ENCODE data around the gene PPP3CA. TPM values are rescaled to one million over a fixed set of nuclear protein-coding genes. Genes with fewer than 3 reads are reported as not detected.

Gene PPP3CA
- polyA plus RNA-seq, 1 donor: 23.5 TPM

DNA sequence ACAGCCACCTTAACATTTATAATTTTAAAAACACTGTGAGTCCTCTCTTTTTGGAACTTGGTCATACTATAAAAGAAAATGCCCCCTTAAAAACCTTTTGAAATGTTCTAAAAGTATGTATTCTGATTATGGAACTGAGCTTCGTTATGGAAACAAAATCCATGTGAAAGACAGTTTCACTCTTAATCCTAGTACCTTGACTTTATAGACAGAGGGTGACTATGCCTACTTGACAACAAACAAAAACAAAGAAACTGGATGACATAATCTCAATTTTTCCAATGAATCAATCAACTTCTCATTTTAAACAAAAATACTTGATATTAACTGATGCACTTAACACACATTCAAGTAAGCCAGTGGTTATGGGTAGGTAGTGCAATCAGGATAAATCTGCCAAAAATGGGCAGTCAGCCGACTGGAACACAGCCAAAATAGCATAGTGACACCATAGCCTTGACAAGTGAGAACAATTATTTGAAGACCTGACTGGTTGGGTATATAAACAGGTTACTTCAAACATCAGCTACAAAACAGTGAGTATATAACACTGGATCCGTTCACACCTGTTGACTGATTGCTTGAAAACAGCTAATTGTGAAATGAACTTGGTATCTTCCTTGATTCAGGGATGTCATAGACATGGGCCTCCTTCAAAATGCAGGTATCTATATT is 265.5 kb downstream of the PPP3CA start:
- Histone ChIP-seq H3K27me3 (ENCODE audit: control insufficient read depth, insufficient read depth, low read length) (no peaks in the 10 kb centered on the region), H3K27ac (ENCODE audit: low read length) (no peak overlapping the region), H3K4me1 (ENCODE audit: control insufficient read depth, insufficient read depth, low read length) (no peaks in the 10 kb centered on the region), H3K36me3 (ENCODE audit: control insufficient read depth, insufficient read depth, low read length) (no peaks in the 10 kb centered on the region), H3K9me3 (ENCODE audit: control insufficient read depth, low read depth, low read length) (no peaks in the 10 kb centered on the region), H3K4me3 (ENCODE audit: low read length) (no peak overlapping the region)
- DNase-seq: no peak
- 100% methylated on average over 1 of the region's 3 CpGs for WGBS (ENCODE audit: insufficient coverage, low lambda C conversion rate)

DNA sequence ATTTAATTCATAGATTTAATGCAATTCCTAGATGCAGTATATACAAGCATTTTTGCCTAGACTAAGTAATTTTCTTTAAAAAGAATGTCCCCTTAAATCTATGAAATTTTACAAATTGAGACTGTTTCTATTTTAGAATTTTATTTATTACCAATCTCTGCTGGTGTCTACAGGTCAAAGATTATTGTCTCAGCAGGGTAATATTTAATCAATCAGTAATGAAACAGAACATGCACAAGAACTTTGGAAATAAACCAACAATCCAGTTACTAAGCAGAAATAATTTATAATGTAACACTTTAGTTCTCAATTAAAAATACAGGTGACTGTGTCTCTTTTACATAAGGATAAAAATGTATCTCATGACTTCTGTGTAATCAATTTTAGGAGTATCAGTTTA is 266.2 kb downstream of the PPP3CA start:
- H3K4me3 ChIP-seq (ENCODE audit: low read length): no peak overlapping the region
- DNase-seq: no peak
- no peaks in the 10 kb centered on the region for H3K27me3 ChIP-seq (ENCODE audit: control insufficient read depth, insufficient read depth, low read length)
- no peak overlapping the region for H3K27ac ChIP-seq (ENCODE audit: low read length)
- no peaks in the 10 kb centered on the region for H3K4me1 ChIP-seq (ENCODE audit: control insufficient read depth, insufficient read depth, low read length)
- no peaks in the 10 kb centered on the region for H3K9me3 ChIP-seq (ENCODE audit: control insufficient read depth, low read depth, low read length)
- no peaks in the 10 kb centered on the region for H3K36me3 ChIP-seq (ENCODE audit: control insufficient read depth, insufficient read depth, low read length)

DNA sequence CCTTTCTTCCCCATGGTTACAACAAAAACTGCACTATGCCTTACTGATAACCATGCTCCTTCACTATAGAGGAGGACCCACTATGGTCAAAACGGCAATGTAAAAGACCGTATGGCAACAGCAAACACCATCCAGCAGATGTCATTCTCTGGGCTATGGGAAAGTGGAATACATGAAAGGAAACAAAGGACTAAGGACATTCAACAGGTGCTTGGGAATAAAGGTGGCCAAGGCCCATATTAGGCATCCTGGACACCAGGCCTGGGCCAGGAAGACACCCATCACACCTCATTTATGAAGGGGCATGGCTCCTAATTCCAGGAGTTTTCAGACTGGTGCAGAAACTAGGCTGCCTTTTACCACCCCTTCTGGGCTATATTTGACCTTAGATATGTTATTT is 268.4 kb downstream of the PPP3CA start:
- WGBS (ENCODE audit: insufficient coverage, low lambda C conversion rate): no CpG with 5 or more reads among the region's 2 CpGs

DNA sequence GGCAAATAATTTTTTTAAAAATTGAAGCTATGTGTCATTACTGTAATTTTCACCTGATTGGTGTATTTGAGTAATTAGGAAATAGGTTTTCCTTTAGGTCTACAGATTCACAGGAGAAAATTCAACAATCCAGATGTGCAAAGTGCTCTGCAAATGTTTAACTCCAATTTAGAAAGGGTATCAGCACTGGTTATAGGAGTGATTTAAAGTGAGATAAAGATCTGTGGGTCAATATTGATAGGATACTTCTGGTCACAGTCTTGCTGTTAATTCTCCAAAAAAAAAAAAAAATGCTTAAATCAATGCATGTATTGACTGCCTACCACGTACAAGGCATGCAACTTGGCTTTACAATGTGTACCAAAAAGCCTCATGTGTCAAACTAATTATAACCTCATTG is 271.3 kb downstream of the PPP3CA start:
- no peak for DNase-seq
- H3K4me1 ChIP-seq (ENCODE audit: control insufficient read depth, insufficient read depth, low read length): peaks cover 3% of the 10 kb centered on the region
- no peak overlapping the region for H3K27ac ChIP-seq (ENCODE audit: low read length)
- no peaks in the 10 kb centered on the region for H3K36me3 ChIP-seq (ENCODE audit: control insufficient read depth, insufficient read depth, low read length)
- H3K4me3 ChIP-seq (ENCODE audit: low read length): no peak overlapping the region
- WGBS (ENCODE audit: insufficient coverage, low lambda C conversion rate): no CpG with 5 or more reads among the region's 1 CpG
- no peaks in the 10 kb centered on the region for H3K27me3 ChIP-seq (ENCODE audit: control insufficient read depth, insufficient read depth, low read length)
- no peaks in the 10 kb centered on the region for H3K9me3 ChIP-seq (ENCODE audit: control insufficient read depth, low read depth, low read length)

More for the DNA sequence above, 268.4 kb downstream of the PPP3CA start:
- Histone ChIP-seq H3K9me3 (ENCODE audit: control insufficient read depth, low read depth, low read length) (no peaks in the 10 kb centered on the region), H3K4me1 (ENCODE audit: control insufficient read depth, insufficient read depth, low read length) (no peaks in the 10 kb centered on the region), H3K27ac (ENCODE audit: low read length) (no peak overlapping the region), H3K36me3 (ENCODE audit: control insufficient read depth, insufficient read depth, low read length) (no peaks in the 10 kb centered on the region), H3K27me3 (ENCODE audit: control insufficient read depth, insufficient read depth, low read length) (no peaks in the 10 kb centered on the region), H3K4me3 (ENCODE audit: low read length) (no peak overlapping the region)
- DNase-seq: no peak

DNA sequence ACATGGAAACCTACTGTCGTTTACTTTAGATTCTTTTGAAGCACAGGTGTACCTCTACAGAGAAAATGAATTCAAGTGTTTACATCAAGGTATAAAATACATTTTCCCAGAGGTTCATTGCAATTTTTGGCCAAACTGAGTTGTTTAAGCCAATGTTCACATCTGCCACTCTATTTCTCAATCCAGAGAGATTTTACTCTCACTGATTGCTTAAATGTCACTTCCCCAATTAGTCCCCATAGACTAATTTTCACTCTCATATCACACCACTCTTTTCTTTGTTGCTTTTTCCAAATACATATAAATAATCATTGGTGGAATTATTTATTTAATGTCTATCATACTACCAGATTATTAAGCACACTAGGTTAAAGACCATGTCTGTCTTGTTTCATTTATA is 271.8 kb downstream of the PPP3CA start:
- no peak overlapping the region for H3K4me3 ChIP-seq (ENCODE audit: low read length)
- no peaks in the 10 kb centered on the region for H3K9me3 ChIP-seq (ENCODE audit: control insufficient read depth, low read depth, low read length)
- no peak for DNase-seq
- H3K27me3 ChIP-seq (ENCODE audit: control insufficient read depth, insufficient read depth, low read length): no peaks in the 10 kb centered on the region
- H3K4me1 ChIP-seq (ENCODE audit: control insufficient read depth, insufficient read depth, low read length): peaks cover 3% of the 10 kb centered on the region
- no peak overlapping the region for H3K27ac ChIP-seq (ENCODE audit: low read length)
- no peaks in the 10 kb centered on the region for H3K36me3 ChIP-seq (ENCODE audit: control insufficient read depth, insufficient read depth, low read length)
- WGBS (ENCODE audit: insufficient coverage, low lambda C conversion rate): no CpG with 5 or more reads among the region's 1 CpG

DNA sequence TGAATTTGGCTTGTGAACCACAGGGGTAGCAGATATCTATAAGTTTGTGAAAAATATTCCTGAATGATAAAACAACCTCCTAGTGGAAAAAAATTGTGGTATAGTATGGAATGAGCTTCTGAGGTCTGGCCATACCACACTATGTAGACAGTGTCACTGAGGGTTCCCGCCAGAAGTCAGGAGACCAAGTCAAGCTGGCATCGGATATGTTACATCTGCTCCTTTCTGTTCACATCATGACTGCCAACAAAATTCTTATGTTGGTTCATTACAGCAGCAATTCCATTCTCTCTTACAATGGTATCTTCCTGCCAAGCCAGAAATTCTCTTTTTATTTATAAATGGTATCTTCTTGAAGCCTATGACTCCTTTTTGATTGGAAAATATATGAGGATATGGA is 273.0 kb downstream of the PPP3CA start:
- H3K4me3 ChIP-seq (ENCODE audit: low read length): no peak overlapping the region
- no peaks in the 10 kb centered on the region for H3K27me3 ChIP-seq (ENCODE audit: control insufficient read depth, insufficient read depth, low read length)
- WGBS (ENCODE audit: insufficient coverage, low lambda C conversion rate): 100% methylated on average over 1 of the region's 2 CpGs
- no peak overlapping the region for H3K27ac ChIP-seq (ENCODE audit: low read length)
- DNase-seq: no peak
- no peaks in the 10 kb centered on the region for H3K9me3 ChIP-seq (ENCODE audit: control insufficient read depth, low read depth, low read length)
- H3K36me3 ChIP-seq (ENCODE audit: control insufficient read depth, insufficient read depth, low read length): no peaks in the 10 kb centered on the region
- H3K4me1 ChIP-seq (ENCODE audit: control insufficient read depth, insufficient read depth, low read length): peaks cover 3% of the 10 kb centered on the region

DNA sequence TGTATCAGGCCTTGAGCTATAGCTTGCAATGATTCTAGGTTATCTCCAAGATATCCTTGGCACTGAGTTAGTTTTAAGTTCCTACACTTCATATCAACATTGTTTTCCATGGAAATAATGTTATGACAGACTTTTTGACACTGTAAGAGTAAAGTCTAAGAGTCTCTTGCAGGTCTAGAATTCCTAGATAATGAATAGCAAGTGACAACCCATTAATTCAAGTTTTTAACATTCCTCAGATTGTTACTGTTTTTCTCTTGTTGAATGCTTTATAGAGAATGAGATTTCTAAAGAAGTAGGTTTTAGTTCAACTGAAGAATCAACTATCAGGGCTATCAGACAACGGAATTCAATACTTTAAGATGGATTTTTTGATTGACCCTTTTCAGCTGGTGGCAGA is 276.1 kb downstream of the PPP3CA start:
- no peaks in the 10 kb centered on the region for H3K36me3 ChIP-seq (ENCODE audit: control insufficient read depth, insufficient read depth, low read length)
- WGBS (ENCODE audit: insufficient coverage, low lambda C conversion rate): no CpG with 5 or more reads among the region's 1 CpG
- no peak overlapping the region for H3K4me3 ChIP-seq (ENCODE audit: low read length)
- no peak overlapping the region for H3K27ac ChIP-seq (ENCODE audit: low read length)
- H3K27me3 ChIP-seq (ENCODE audit: control insufficient read depth, insufficient read depth, low read length): no peaks in the 10 kb centered on the region
- H3K4me1 ChIP-seq (ENCODE audit: control insufficient read depth, insufficient read depth, low read length): peaks cover 3% of the 10 kb centered on the region
- peak in 1 of 2 donors; percentile 17 for DNase-seq
- no peaks in the 10 kb centered on the region for H3K9me3 ChIP-seq (ENCODE audit: control insufficient read depth, low read depth, low read length)

DNA sequence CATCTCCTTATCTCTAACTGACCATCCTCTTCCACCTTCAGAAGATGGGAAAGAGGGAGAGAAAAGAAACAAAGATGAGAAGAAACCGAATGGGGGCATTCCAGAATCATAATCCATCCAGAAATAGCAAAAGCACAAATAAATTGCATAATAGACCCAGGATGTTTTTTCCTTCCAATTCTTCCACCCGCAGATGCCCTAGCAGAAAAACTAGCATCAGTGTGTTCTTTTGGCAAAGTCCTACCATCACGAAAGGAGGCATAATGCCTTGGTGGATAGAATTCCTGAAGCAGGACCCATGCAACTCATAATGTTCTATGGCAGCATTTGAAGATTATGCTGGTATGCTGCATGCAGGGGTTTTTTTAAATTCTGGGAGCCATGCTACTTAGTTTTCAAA is 279.2 kb downstream of the PPP3CA start:
- DNase-seq: no peak
- H3K9me3 ChIP-seq (ENCODE audit: control insufficient read depth, low read depth, low read length): no peaks in the 10 kb centered on the region
- no peaks in the 10 kb centered on the region for H3K36me3 ChIP-seq (ENCODE audit: control insufficient read depth, insufficient read depth, low read length)
- H3K4me3 ChIP-seq (ENCODE audit: low read length): no peak overlapping the region
- no peaks in the 10 kb centered on the region for H3K27me3 ChIP-seq (ENCODE audit: control insufficient read depth, insufficient read depth, low read length)
- 83% methylated on average over 1 of the region's 3 CpGs for WGBS (ENCODE audit: insufficient coverage, low lambda C conversion rate)
- H3K4me1 ChIP-seq (ENCODE audit: control insufficient read depth, insufficient read depth, low read length): peaks cover 3% of the 10 kb centered on the region
- no peak overlapping the region for H3K27ac ChIP-seq (ENCODE audit: low read length)

DNA sequence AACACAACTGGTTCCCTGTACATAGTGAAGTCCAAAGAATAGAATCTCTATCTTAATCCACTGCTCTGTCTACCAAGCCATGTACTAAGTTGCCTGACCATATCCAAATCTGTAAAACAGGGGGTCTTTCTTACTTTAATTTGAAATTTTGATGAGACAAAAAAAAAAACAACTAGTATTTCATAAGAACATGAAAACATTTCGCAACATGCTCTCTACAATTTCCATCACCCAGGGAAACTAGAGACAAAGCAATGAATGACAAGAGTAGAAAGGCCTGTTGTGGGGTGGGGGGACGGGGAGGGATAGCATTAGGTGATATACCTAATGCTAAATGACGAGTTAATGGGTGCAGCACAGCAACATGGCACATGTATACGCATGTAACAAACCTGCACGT is 279.9 kb downstream of the PPP3CA start:
- Histone ChIP-seq H3K4me1 (ENCODE audit: control insufficient read depth, insufficient read depth, low read length) (peaks cover 3% of the 10 kb centered on the region), H3K27me3 (ENCODE audit: control insufficient read depth, insufficient read depth, low read length) (no peaks in the 10 kb centered on the region), H3K27ac (ENCODE audit: low read length) (no peak overlapping the region), H3K9me3 (ENCODE audit: control insufficient read depth, low read depth, low read length) (no peaks in the 10 kb centered on the region), H3K36me3 (ENCODE audit: control insufficient read depth, insufficient read depth, low read length) (no peaks in the 10 kb centered on the region), H3K4me3 (ENCODE audit: low read length) (no peak overlapping the region)
- no CpG with 5 or more reads among the region's 5 CpGs for WGBS (ENCODE audit: insufficient coverage, low lambda C conversion rate)
- DNase-seq: no peak

DNA sequence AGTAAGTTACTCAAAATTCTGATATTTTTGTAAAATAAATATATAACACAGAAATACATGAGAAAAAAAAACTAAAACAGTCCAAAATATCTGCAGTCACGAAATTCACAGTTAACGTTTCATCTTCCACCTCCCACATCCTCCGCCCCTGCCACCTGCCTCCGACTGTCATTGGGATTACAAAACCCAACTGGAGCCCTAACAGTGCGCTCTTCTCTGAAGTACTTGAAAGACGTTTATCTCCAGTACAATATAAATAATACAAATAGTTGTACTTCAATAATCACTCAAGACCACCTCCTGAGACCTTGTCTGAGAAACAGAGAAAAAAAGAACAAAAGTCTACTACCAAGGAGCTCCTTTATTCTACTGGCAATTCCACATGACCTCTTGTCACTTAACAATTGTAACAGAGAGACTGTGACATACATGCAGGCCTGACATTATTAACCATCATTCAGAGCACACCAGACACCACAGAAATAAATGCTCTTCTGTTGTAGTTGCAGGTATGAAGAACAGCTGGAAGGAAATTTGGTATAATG is 280.6 kb downstream of the PPP3CA start:
- Histone ChIP-seq H3K27me3 (ENCODE audit: control insufficient read depth, insufficient read depth, low read length) (no peaks in the 10 kb centered on the region), H3K9me3 (ENCODE audit: control insufficient read depth, low read depth, low read length) (no peaks in the 10 kb centered on the region), H3K36me3 (ENCODE audit: control insufficient read depth, insufficient read depth, low read length) (no peaks in the 10 kb centered on the region), H3K27ac (ENCODE audit: low read length) (no peak overlapping the region), H3K4me3 (ENCODE audit: low read length) (no peak overlapping the region), H3K4me1 (ENCODE audit: control insufficient read depth, insufficient read depth, low read length) (peaks cover 3% of the 10 kb centered on the region)
- WGBS (ENCODE audit: insufficient coverage, low lambda C conversion rate): 100% methylated on average over 2 of the region's 6 CpGs
- no peak for DNase-seq

DNA sequence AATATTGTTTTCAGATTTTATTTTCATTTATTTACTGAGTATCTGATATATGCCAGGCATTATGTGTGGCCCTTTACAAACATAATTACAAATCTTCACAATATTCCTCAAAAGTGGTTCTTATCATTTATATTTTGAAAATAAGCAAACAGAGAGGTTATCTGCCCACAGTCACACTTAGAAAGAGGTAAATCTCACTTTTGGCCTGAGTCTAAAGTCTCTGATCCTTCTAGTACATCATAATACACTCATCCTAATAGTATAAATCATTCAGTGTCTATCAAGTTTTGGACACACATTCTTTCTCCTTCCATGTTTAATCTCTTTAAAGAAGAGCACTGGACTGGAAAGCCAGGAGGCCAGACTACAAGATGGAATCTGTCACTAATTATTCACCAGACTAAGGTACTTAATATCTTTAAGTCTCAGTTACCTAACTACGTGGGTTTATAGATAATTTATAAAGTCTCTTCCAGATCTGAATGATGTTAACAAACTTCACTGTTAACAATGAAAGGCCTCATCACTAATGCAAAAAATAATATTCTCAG is 281.3 kb downstream of the PPP3CA start:
- H3K9me3 ChIP-seq (ENCODE audit: control insufficient read depth, low read depth, low read length): no peaks in the 10 kb centered on the region

More for the DNA sequence above, 281.3 kb downstream of the PPP3CA start:
- Histone ChIP-seq H3K4me3 (ENCODE audit: low read length) (no peak overlapping the region), H3K27ac (ENCODE audit: low read length) (no peak overlapping the region), H3K27me3 (ENCODE audit: control insufficient read depth, insufficient read depth, low read length) (no peaks in the 10 kb centered on the region), H3K4me1 (ENCODE audit: control insufficient read depth, insufficient read depth, low read length) (no peaks in the 10 kb centered on the region), H3K36me3 (ENCODE audit: control insufficient read depth, insufficient read depth, low read length) (no peaks in the 10 kb centered on the region)
- WGBS (ENCODE audit: insufficient coverage, low lambda C conversion rate): no CpG with 5 or more reads among the region's 1 CpG
- no peak for DNase-seq
